ENCODE results near the gene SAT1.

- TF ChIP-seq POLR2A (IDR thresholded peaks at IDR 0.05; ENCODE audit: low read length), result no peak
- TF ChIP-seq GATA1 (IDR thresholded peaks at IDR 0.05; ENCODE audit: low read depth, low read length), result no peak
These were observed 28.2 kb downstream of the SAT1 start for GRCh38 chrX:23811108-23811651.
